ENCODE data around the gene WNT9B.
A peak's percentile ranks its signal among the peaks of the same experiment; 100 is the strongest.
"Not testable (repeated sequence)": the region's sequence is repeated elsewhere in the genome, so short reads cannot be mapped to it uniquely, and the experiment has no call there.

The WNT9B gene

DNA sequence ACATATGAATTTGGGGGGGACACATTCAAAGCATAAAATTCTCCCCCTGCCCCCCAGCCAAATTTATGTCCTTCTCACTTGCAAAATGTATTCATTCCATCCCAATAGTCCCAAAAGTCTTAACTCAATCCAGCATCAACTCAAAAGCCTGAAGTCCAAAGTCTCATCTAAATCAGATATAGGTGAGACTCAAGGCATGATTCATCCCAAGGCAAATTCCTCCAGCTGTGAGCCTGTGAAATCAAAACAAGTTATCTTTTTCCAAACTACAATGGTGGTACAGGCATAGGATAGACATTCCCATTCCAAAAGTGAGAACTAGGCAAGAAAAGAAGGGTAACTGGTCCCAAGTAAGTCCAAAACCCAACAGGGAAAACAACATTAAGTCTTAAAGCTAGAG, 65.7 kb downstream of the WNT9B start:
- no peak for DNase-seq

- DNase-seq: no peak
Observed at GRCh38 chr17:46917516-46917915, 66.1 kb downstream of the WNT9B start.

- DNase-seq: not testable (repeated sequence)
Observed at GRCh38 chr17:46921962-46922361, 70.6 kb downstream of the WNT9B start.

GRCh38 chr17:46922487-46922803, 71.1 kb downstream of the WNT9B start:
- DNase-seq: no peak

GRCh38 chr17:46922804-46923635, 71.6 kb downstream of the WNT9B start, which contains the start of gene GOSR2:
GOSR2 (plus strand) TSS chr17:46923160; CDS start chr17:46923193, 33 bp downstream.
- peak; percentile 94 for DNase-seq

DNA sequence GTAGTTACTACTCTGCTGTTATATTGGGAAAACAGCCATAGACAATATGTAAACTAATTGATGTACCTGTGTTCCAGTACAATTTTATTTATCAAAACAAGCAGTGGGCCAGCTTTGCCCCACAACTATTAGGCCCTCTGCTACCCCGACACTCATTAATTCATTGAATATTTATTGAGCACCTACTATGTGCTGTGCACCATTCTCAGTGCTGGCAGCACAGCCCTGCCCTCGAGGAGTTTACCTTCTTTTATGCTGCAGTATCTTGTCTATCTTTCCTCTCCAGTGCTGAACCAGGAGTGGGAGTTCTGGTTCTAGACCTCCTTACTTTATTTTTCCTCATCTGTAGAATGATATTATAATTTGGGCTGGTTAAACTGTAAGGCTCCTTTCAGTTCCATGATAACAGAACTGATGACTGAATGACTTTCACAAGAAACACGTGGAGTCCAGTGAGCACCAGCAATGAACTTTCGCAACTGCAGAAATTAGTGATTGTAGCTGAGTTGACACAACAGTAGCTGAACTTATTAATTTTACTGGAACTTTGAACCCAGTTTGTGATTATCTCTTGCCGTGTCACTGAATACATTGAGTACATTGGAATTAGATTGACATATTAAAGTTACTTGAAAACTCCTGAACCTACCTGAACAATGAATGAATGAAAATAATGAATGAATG, 73.9 kb downstream of the WNT9B start:
- no peak for DNase-seq

DNA sequence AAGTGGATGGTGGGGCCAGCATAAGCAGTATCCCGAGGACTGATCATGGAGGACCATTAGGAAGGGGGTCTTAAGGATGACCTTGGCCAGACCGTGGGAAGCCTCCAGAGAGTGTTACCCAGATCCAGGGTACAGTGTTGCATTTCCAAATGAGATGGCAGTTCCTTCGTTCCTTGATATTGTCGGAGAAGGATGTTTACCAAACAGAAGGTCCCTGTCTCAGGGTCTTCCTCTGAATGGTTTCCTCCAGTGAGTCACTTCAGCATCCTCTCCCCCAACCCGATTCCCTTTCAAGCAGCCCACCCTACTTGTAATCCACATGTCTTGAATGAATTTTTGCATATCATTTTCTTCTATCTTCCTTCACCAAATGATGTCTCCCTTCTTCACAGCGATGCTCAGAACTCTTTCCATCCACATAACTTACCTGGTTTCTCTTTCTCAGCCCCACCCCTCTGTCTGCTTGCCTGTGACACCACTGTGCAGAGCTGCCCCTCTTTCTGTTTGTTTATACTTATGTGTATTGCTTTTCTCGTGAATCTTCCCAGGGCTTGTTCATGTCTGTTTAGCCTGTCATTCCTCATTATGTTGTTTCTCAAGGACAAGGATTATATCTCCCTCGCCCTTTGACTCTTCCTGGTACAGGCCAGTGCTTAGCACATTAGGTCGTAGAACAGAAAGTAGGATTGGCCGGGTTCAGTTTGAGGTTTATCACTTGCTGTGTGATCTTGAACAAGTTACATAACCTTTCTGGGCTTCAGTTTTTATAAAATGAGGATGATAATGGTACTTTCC, 77.3 kb downstream of the WNT9B start:
- no peak for DNase-seq

GRCh38 chr17:46929413-46929812, 78.0 kb downstream of the WNT9B start:
- DNase-seq: no peak

DNA sequence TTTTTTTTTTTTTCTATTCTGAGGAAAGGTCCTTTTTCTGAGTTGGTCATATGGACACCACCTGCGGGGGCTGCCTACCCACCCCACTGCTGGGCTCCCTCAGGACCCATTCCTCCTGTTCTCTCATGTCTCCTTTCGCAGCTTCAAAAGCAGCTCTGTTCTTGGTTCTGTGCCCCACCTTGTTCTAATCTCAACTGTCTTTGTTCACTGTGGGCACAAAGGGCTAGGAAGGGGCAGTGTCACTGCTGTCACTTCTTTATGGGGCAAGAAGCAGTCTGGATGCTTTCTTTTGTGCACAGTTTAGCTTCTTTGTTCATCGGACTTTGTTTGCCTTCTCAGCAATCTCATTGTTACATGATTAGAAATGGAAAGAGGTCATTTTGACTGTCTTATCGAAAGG, 78.7 kb downstream of the WNT9B start:
- no peak for DNase-seq

- no peak for DNase-seq
Observed at GRCh38 chr17:46931596-46931995, 80.2 kb downstream of the WNT9B start.

DNA sequence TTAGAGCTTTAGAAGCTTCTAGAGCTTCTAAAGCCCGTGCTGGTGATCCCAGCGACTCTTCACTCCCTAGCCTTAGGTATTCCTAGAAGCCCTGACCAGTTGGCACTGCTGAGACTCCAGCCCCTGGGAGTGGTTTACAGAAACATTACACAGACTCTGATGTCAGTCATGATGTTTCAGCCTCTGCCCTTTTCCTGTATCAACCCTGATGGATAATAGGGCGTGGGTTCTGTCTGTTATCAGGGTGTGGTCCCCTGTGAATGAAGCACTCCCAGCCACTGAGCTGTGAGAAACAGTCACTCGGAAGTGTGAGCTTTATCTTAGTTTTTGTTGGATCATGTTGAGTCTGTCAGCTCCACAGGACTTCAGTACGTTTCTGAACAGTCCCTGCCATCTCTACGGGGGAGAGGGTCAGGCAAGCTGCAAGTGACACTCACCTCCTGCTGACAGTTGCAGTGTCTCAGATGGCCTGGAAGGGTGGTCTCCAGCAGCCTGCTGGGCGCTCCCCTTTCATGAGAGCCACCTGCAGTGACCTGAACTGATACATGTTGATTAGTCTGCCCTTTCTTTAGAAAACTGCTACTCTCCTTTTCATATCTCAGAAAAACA, 84.4 kb downstream of the WNT9B start:
- no peak for DNase-seq

All from activated CD4-positive, alpha-beta T cell treated with anti-CD3 and anti-CD28 coated beads for 48 hours (primary cell).